ENCODE data around the gene HINT2. TPM values are rescaled to one million over a fixed set of nuclear protein-coding genes. Genes with fewer than 3 reads are reported as not detected.

The HINT2 gene
- total RNA-seq, 1 donor from 2014 or later = 27.9 TPM

DNA sequence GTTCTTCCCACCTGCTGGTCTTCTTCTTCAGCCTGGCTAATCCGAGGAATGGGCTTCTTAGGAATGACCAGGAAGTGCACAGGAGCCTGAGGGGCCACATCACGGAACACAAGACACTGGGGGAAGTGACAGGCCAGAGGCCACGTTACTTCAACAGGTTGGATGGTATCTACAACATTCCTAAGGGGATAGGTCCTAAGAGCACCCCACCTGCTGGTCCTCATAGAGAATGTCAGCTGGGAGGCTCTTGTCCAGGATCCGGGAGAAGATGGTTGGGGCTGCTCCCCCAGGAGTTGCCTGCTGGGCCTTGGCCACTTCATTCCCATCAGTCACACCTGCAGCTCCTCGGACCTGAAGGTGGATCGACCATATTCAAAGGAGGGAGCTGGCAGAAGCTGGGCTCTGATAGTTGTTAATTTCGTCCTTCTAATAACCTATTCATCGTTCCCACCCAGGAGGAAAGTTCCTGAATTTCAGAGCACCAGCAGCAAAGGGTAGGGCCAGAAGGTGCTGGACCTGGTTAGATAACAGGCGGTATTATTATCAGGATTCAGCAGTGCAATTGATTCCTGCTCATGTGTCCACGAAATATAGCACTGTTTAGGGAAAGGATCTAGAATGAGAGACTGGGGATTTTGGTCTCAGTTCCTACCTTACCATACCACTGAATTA lies 1.3 kb downstream of the HINT2 start:
- Mint-ChIP-seq H3K4me1 (peaks cover 36% of the 10 kb centered on the region), H3K36me3 (ENCODE audit: low read depth) (peaks cover 12% of the 10 kb centered on the region), H3K27me3 (no peaks in the 10 kb centered on the region), H3K27ac (peak overlapping the region; percentile 99), H3K4me3 (peak overlapping the region; percentile 98), H3K9me3 (no peaks in the 10 kb centered on the region)
- CTCF ChIA-PET = interaction anchor here (0.9 to 4.1 kb wide), 7 partner anchors 11 to 69 kb away, joined by 3 to 31 read pairs (median 4); no protein-coding TSS in a partner anchor
- intact Hi-C loops (cut with micrococcal nuclease) = loop anchor here (10.0 kb wide), 2 partner anchors 1199 to 1999 kb away; partner anchors contain the start of genes RPP25L and UBE2R2
- DNase-seq (no peak), ATAC-seq (ENCODE audit: low read depth) (no peak)
- POLR2A ChIA-PET = interaction anchor here (0.6 to 1.8 kb wide), 11 partner anchors 17 to 734 kb away, joined by 3 to 18 read pairs (median 6); partner anchors contain the start of genes CCDC107, CREB3, FANCG and GBA2
- TF ChIP-seq, protein P1, sequence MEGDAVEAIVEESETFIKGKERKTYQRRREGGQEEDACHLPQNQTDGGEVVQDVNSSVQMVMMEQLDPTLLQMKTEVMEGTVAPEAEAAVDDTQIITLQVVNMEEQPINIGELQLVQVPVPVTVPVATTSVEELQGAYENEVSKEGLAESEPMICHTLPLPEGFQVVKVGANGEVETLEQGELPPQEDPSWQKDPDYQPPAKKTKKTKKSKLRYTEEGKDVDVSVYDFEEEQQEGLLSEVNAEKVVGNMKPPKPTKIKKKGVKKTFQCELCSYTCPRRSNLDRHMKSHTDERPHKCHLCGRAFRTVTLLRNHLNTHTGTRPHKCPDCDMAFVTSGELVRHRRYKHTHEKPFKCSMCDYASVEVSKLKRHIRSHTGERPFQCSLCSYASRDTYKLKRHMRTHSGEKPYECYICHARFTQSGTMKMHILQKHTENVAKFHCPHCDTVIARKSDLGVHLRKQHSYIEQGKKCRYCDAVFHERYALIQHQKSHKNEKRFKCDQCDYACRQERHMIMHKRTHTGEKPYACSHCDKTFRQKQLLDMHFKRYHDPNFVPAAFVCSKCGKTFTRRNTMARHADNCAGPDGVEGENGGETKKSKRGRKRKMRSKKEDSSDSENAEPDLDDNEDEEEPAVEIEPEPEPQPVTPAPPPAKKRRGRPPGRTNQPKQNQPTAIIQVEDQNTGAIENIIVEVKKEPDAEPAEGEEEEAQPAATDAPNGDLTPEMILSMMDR (IDR thresholded peaks at IDR 0.05) = no peak

DNA sequence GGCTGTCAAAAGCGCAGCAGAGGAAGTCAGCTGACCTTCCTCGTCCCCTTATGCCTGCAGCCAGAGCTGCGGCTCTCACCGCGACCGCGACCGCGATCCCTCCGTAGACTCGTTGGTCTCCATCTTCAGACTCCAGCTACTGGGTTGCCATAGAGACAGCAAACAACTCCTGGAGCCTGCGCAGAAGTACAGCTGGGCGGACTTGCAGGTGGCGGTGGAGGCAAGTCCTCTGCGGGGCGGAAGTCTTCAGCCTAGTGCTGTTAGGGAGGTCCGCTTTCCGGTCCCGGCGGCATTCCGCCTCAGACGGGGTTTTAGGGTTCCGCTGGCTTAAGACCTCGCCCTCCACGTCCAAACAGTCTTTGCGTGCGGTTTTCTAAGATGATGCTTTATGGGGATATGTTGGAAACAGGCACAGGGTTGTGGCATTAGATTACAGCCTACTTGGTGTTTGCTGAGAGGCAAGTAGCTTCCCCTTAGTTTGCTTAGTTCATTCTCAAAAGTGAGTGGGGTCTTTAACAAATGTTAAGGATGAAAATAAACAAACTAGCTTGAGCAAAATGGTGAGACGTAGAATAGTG lies 2.7 kb downstream of the HINT2 start, which contains the start of gene SPAG8:
Gene SPAG8, minus strand, starts transcription at position 238 of the 578 bp plus-strand sequence. Its CDS starts 115 bp downstream, at position 123.
- ATAC-seq (ENCODE audit: low read depth) (peak; percentile 49), DNase-seq (peak; percentile 78)
- intact Hi-C loops (cut with micrococcal nuclease) = loop anchor here (1.0 to 10.0 kb wide), 4 partner anchors 22 to 1997 kb away; partner anchors contain the start of genes CREB3, RPP25L, TLN1 and UBE2R2
- H3K4me3 Mint-ChIP-seq = peak within 1 kb of the TSS; percentile 87
- no peaks in the 10 kb centered on the region for H3K27me3 Mint-ChIP-seq
- TF ChIP-seq, protein P1 (IDR thresholded peaks at IDR 0.05) = no peak
- H3K36me3 Mint-ChIP-seq (ENCODE audit: low read depth) = peaks cover 21% of the 10 kb centered on the region
- H3K27ac Mint-ChIP-seq = peak within 1 kb of the TSS; percentile 92
- H3K9me3 Mint-ChIP-seq = no peaks in the 10 kb centered on the region
- POLR2A ChIA-PET = interaction anchor here (0.5 to 2.2 kb wide), 13 partner anchors 14 to 1558 kb away, joined by 3 to 14 read pairs (median 4); partner anchors contain the start of genes CLTA, CREB3, FAM221B and GBA2
- peaks cover 36% of the 10 kb centered on the region for H3K4me1 Mint-ChIP-seq
- CTCF ChIA-PET = interaction anchor here (0.8 to 4.1 kb wide), 8 partner anchors 12 to 201 kb away, joined by 3 to 31 read pairs (median 4); no protein-coding TSS in a partner anchor

DNA sequence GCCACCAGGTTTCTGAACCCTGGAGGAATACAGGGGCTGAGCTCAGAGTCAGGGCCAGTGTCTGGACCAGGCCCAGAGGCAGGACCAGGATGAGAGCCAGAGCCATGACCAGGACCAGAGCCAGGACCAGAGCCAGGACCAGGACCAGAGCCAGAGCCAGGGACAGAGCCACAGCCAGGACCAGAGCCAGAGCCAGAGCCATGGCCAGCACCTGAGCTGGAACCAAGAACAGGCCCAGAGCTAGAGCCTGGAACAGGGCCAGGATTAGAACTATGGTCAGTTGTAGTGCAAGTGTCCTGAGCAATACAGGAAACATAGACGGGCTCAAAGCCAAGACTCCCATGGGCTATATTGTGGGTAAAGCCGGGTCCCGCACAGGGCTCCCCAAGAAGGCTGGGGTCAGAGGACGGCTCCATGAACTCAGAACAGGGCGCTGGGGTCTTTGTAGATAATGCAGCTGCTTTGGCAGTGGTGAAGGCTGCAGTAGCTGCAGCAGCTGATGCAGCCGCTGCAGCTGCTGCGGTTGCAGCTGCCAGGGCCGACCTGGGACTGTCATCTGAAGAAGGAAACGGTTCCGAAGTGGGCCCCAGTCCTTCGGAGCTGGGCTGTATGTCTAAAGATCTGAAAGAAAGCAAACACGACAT lies 3.3 kb downstream of the HINT2 start:
- Mint-ChIP-seq H3K4me1 (peaks cover 40% of the 10 kb centered on the region), H3K4me3 (peak overlapping the region; percentile 87), H3K36me3 (ENCODE audit: low read depth) (peaks cover 25% of the 10 kb centered on the region), H3K27me3 (no peaks in the 10 kb centered on the region), H3K9me3 (no peaks in the 10 kb centered on the region), H3K27ac (peak overlapping the region; percentile 92)
- ChIA-PET CTCF (interaction anchor here (0.9 to 4.1 kb wide), 6 partner anchors 15 to 200 kb away, joined by 3 to 31 read pairs (median 6); no protein-coding TSS in a partner anchor), POLR2A (interaction anchor here (0.5 to 2.2 kb wide), 13 partner anchors 15 to 1989 kb away, joined by 3 to 14 read pairs (median 4); partner anchors contain the start of genes CLTA, CREB3, FAM221B and GBA2)
- no peak for DNase-seq
- no peak for ATAC-seq (ENCODE audit: low read depth)
- TF ChIP-seq, protein P1 (IDR thresholded peaks at IDR 0.05) = no peak
- intact Hi-C loops (cut with micrococcal nuclease) = loop anchor here (1.0 to 10.0 kb wide), 4 partner anchors 21 to 1997 kb away; partner anchors contain the start of genes CREB3, RPP25L, TLN1 and UBE2R2

DNA sequence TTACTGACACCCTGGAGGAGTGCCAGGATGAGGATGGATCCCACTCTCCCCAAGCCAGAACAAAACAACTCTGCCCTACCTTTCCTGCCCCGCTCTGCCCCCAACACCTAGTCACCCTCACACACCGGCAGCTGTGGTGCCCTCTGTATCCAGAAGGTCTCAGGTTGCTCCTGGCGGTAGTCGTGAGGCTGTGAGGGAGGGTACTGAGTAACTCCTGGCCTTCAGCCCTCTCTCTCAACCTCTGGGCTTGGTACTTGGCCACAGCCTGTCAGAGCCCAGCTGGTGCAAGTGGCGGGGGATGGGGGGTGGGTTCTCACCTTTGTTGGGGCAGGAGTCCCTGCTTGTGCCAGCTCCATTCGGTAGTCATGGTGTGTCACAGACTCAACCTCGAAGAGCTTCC lies 4.7 kb downstream of the HINT2 start:
- Mint-ChIP-seq H3K4me3 (no peak overlapping the region), H3K4me1 (peaks cover 35% of the 10 kb centered on the region), H3K36me3 (ENCODE audit: low read depth) (peaks cover 29% of the 10 kb centered on the region), H3K27me3 (no peaks in the 10 kb centered on the region), H3K27ac (no peak overlapping the region), H3K9me3 (no peaks in the 10 kb centered on the region)
- intact Hi-C loops (cut with micrococcal nuclease) = loop anchor here (10.0 kb wide), 2 partner anchors 1195 to 1995 kb away; partner anchors contain the start of genes RPP25L and UBE2R2
- CTCF ChIA-PET = no interaction called here
- ATAC-seq (ENCODE audit: low read depth) (no peak), DNase-seq (no peak)
- TF ChIP-seq, protein P1 (IDR thresholded peaks at IDR 0.05) = no peak
- POLR2A ChIA-PET = interaction anchor here (0.5 kb wide), 1 partner anchor 53 kb away, joined by 3 read pairs; no protein-coding TSS in a partner anchor

Measured in activated B cell treated with CpG ODN at 0.5 μM for 24 hours (primary cell).